NOMO-1 treated with DMSO at 0.1 percent for 48 hours (cell line): Measurements from ENCODE around the gene RUNX1.
"Not testable (repeated sequence)": the region's sequence is repeated elsewhere in the genome, so short reads cannot be mapped to it uniquely, and the experiment has no call there.

Source experiments
- DNase-seq: peaks from one replicate; lab custom pipeline; 2025; ENCODE audit not compliant: unreplicated experiment; lab: John Stamatoyannopoulos, UW

Gene RUNX1

GRCh38 chr21:34973685-34974084 is 75.4 kb downstream of the RUNX1 start:
- no peak for DNase-seq

GRCh38 chr21:34971656-34972055 is 77.4 kb downstream of the RUNX1 start:
- peak; percentile 7 for DNase-seq

DNA sequence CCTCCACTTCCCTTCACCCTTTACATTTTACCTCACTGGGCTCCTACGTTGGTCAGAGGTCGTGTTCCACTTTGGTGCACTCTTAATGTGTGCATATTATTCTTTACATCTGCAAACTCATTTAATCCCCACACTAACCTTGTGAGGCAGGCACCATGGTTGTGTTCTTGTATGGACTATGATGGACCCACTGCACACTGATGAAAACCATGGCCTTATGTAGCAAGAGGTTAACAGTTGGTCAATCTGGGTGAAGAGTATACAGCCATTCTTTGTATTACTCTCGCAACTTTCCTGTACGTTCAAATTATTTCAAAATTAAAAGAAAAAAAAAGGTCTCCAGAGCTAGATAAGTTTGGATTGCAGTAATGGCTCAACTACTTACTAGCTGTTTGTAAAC is 78.5 kb downstream of the RUNX1 start:
- no peak for DNase-seq

- peak; percentile 12 for DNase-seq
These were observed 79.0 kb downstream of the RUNX1 start for GRCh38 chr21:34970167-34970500.

DNA sequence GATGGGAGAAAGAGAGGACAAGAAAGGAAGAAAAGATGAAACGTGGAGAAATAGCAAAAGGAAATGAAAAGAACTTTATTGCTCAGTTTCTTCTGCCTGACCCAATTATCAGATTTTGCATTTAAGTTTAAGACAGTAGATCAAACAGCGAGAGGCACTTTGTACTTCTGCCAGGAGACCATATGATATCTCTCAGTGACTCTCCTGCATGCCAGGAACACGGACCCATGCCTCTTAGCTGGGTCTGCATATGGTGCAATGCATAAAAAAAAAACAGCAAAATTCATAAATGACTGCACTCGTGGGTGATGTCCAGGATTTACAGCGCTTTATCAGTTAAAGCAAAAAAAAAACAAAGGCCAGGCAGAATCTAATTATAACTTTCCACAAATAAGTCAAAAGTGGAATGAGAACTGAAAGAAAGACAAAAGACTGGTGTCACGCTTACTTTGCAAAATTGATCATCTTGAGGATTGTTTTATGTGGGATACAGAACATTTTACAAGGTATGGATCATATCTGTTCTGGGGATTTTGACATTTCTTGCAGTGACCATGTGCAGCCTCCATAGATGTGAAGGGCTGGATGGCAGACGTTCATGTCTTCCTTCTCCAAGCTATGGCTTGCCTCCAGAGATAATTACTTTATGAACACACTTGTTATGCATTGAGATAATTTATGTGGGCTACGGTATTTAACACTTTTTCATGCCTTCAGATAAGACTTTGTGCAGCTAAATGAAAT is 79.5 kb downstream of the RUNX1 start:
- DNase-seq: peak; percentile 24

- peak; percentile 89 for DNase-seq
These were observed 80.4 kb downstream of the RUNX1 start for GRCh38 chr21:34968414-34969333.

- peak; percentile 11 for DNase-seq
These were observed 81.4 kb downstream of the RUNX1 start for GRCh38 chr21:34967509-34968289.

DNA sequence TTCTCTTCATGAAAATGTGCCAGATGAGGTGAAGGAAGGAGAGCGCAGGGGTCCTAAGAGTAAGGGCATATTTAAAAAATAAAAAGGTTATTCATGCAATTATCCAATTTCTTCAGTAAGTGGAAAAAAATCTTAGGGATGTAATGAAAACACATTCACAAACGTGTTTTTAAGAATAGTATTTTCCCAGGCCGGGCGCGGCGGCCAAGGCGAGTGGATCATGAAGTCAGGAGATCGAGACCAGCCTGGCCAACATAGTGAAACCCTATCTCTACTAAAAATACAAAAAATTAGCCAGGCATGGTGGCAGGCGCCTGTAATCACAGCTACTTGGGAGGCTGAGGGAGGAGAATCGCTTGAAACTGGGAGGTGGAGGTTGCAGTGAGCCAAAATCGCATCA is 82.2 kb downstream of the RUNX1 start:
- not testable (repeated sequence) for DNase-seq

DNA sequence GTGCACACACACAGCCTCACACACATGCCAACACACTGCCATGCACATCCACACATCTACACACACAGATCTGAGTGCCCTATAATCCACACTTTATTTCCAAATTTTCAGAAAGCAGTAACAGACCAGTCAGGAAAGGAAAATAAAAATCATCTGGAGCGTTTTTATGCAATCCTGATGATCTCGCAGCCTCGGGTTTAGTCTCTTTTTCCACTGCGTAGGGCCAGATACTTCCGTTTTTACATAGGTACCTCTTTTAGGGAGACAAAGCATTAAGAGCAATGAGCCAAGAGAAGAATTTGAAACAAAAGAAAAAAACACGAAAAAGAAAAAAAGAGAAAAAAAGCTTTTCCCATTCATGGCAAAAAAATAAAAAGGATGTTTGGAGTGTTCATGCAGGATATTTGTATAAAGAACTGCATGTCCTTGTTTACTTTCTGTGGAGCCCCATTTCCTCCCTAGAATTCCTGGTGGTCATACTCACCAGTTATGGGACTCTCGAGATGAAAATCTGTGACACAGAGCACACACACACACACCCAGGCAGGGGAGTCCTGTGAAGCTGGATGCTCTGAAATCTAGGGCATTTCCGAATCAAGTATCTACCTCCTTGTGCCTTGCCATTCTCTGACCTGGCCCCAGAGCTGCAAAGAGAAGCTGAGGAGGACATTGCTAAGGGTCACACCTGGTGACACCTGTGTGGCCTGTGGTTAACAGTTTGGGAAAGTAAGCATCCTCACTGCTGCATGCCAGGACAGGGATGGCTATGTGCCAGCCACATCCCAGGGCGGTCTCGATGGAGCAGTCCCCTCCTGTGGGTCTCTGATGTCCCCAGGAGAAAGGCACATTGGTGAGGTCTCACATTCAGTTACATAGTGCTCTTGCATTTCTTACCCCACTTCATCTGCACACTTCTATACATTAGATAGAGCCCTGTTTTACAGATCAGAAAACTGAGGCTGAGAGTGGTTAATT is 83.6 kb downstream of the RUNX1 start:
- DNase-seq: peak; percentile 74

GRCh38 chr21:34962586-34963222 is 86.4 kb downstream of the RUNX1 start:
- no peak for DNase-seq

DNA sequence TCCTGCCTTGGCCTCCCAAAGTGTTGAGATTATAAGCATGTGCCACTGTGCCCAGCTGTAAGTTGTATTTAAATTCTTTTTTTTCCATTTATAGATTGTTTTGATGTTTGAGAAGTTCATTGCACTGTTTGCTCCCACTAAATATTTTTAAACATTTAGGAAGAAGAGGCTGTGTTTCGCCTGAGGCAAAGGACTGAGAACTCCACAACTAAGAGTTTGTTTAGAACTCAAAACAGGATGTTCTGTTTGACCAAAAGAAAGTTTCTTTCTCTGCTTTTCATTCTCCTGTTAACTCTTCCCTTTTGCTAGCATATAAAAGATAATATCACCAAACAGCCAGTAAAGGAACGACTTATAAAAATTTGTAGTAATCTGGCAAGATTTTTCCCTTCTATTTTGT is 87.0 kb downstream of the RUNX1 start:
- DNase-seq: no peak

- DNase-seq: no peak
These were observed 88.4 kb downstream of the RUNX1 start for GRCh38 chr21:34960687-34961086.

DNA sequence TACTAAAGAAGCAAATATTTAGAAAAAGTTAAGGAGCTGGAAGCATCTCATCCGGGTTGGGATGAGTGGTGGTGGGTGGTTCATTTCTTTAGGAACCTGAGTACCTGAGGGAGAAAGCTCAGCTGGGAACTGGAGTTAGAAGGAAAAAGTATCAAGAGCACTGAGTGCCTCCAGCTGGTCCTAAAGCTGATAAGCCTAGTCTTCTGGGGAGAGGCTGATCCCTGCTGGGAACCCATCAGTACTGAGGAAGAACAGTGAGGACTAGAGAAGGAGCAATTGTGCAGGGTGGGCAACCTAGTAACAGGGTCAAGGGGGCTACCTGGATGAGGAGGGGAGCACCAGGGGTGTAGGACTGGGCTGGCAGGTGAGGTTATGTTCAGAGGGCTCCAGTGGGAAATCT is 89.5 kb downstream of the RUNX1 start:
- DNase-seq: no peak

- no peak for DNase-seq
These were observed 91.1 kb downstream of the RUNX1 start for GRCh38 chr21:34958040-34958439.

GRCh38 chr21:34956416-34957316 is 92.4 kb downstream of the RUNX1 start:
- peak; percentile 10 for DNase-seq

- DNase-seq: no peak
These were observed 95.2 kb downstream of the RUNX1 start for GRCh38 chr21:34953950-34954349.

GRCh38 chr21:34952701-34953100 is 96.4 kb downstream of the RUNX1 start:
- DNase-seq: no peak

DNA sequence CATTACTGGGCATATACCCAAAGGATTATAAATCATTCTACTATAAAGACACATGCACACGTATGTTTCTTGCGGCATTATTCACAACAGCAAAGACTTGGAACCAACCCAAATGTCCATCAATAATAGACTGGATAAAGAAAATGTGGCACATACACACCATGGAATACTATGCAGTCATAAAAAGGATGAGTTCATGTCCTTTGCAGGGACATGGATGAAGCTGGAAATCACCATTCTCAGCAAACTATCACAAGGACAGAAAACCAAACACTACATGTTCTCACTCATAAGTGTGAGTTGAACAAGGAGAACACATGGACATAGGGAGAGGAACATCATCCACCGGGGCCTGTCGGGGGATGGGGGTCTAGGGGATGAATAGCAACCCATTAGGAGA is 97.2 kb downstream of the RUNX1 start:
- DNase-seq: not testable (repeated sequence)

GRCh38 chr21:34950980-34951379 is 98.1 kb downstream of the RUNX1 start:
- no peak for DNase-seq
